Thyroid gland (tissue), 4 donors: ENCODE measurements around the gene KPNA1. TPM values are rescaled to one million over a fixed set of nuclear protein-coding genes. Genes with fewer than 3 reads are reported as not detected.
"Not testable (repeated sequence)": the region's sequence is repeated elsewhere in the genome, so short reads cannot be mapped to it uniquely, and the experiment has no call there.

ENCODE experiments used
- DNase-seq, 2 donors: peaks; one replicate each; pipeline ENCODE4 v3.0.0-alpha.2; 2019
- H3K27ac ChIP-seq, 3 donors: fragments of 200-600 bp; sonication (generic); 1 replicate in 2 of 3; 2 replicates in 1 of 3; pipeline ENCODE4 v1.5.1; 2016 to 2019; ENCODE audit warnings: mild to moderate bottlenecking in 1 of 3, moderate library complexity in 1 of 3
- H3K27me3 ChIP-seq: fragments of 200-600 bp; sonication (generic); one replicate; pipeline ENCODE4 v1.5.1; 2019
- H3K36me3 ChIP-seq, 2 donors: fragments of 200-600 bp; sonication (generic); one replicate each; pipeline ENCODE4 v1.5.1; 2016 to 2019
- H3K4me1 ChIP-seq, 2 donors: fragments of 200-600 bp; sonication (generic); one replicate each; pipeline ENCODE4 v1.5.1; 2017 to 2019
- H3K4me3 ChIP-seq, 3 donors: fragments of 200-600 bp; sonication (generic); replicated peaks in 1 of 3; 1 replicate in 2 of 3; 2 replicates in 1 of 3; pipeline ENCODE4 v1.5.1; 2016; ENCODE audit warnings: mild to moderate bottlenecking in 1 of 3
- H3K9me3 ChIP-seq: fragments of 200-600 bp; sonication (generic); one replicate; pipeline ENCODE4 v1.5.1; 2017
- POLR2A ChIP-seq, 2 donors: fragments of 450-650 bp; IDR thresholded peaks; one replicate each; pipeline ENCODE4 v1.6.1; 2017; ENCODE audit warnings: antibody characterized with exemption in 2 of 2, mild to moderate bottlenecking in 2 of 2, moderate library complexity in 1 of 2
- WGBS, 2 donors: methylation state at CpG; one replicate each; pipeline ENCODE4 v1.1.5; 2017; 5-methylcytosine and 5-hydroxymethylcytosine counted together
- intact Hi-C: fragments of 100-400 bp; cut with DNase I; formaldehyde crosslinking; loops from one replicate; pipeline ENCODE4 v1.15.1; 2023
- total RNA-seq, 4 donors: library from RNA; depleted of rRNA; stranded (reverse); fragments of >200 nt; gene quantifications; one replicate each; pipeline ENCODE4 v1.2.3, GENCODE V29; 2016
- TF ChIP-seq, protein P1 (sequence below), 6 experiments: fragments of 200-600 bp in 3 of 6; fragments of 450-650 bp in 3 of 6; sonication (generic) in 3 of 6; IDR thresholded peaks; one replicate each; pipeline ENCODE4 v1.5.1; 2016 to 2019; ENCODE audit warnings: antibody characterized with exemption in 6 of 6, mild to moderate bottlenecking in 2 of 6, inconsistent platforms in 1 of 6, moderate library complexity in 1 of 6

The KPNA1 gene
- total RNA-seq, 4 donors from 2014 or later = 33.8 to 61.8 (median 40.9) TPM

DNA sequence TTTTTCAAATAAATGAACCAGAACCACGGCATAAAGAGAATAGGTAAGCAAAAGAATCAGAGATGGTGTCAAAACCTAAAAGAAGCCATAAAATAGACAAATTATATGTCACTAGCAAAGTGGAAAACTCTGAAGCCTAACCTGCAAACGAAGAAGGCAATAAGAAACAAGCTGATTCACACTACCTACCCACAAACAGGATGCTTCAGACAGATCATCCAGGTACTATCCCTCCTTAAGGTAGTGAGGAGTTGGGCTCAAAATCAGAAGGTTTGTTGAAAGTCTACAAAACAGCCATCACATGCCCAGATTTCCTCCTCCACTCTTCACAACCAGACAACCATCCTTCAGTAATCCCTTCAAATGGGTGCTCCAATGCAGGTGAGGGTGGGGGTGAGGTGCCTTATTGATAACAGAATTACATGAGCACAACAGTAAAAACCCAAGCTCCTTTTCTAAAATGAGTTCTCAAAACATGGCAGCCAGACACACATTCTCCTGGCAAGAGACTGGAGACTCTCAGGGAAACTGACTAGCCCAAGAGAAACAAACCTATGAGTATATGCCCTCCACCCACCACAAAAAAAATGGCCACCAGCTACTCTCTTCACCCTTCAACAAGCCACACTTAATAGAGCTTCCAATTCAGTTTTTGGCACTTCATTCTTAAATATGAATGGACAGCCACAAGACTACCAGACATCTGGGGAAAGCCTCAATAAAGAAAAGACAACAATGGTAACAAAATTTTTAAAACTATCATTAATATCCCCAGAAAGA lies 6.4 kb downstream of the KPNA1 start:
- peaks cover 4 to 19% of the 10 kb centered on the region in 2 donors for H3K4me1 ChIP-seq
- 86 to 87% methylated on average over 2 of the region's 2 CpGs for WGBS, 2 donors

DNA sequence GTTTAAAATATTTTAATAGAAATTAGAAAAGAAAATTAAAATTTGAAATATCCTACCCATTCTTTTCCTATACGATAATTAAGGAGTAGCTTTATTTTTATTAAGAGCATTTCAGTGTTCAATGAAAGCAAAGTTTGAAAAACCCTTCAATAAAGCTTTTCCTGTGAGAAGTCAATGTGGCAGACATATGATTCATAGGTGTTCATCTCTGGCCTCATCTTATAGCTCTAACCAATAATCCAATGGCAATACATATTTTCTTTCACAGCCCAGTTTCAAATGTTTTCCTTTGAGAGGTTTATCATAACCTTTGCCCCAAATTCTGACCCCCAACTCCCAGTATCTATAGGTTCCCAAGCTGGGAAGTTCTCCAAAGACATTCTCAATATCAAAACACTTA lies 8.3 kb downstream of the KPNA1 start:
- no peaks in the 10 kb centered on the region for H3K36me3 ChIP-seq
- H3K27me3 ChIP-seq = no peaks in the 10 kb centered on the region
- peaks cover 0 to 7% of the 10 kb centered on the region in 2 donors for H3K4me1 ChIP-seq
- H3K9me3 ChIP-seq = no peaks in the 10 kb centered on the region
- 95% methylated on average over 1 of the region's 1 CpG for WGBS, 2 donors
- no peak overlapping the region for H3K4me3 ChIP-seq
- H3K27ac ChIP-seq = no peak overlapping the region
- intact Hi-C loops = no loop called here
- no peak for DNase-seq
- TF ChIP-seq POLR2A (IDR thresholded peaks at IDR 0.05) = no peak
- TF ChIP-seq, protein P1, sequence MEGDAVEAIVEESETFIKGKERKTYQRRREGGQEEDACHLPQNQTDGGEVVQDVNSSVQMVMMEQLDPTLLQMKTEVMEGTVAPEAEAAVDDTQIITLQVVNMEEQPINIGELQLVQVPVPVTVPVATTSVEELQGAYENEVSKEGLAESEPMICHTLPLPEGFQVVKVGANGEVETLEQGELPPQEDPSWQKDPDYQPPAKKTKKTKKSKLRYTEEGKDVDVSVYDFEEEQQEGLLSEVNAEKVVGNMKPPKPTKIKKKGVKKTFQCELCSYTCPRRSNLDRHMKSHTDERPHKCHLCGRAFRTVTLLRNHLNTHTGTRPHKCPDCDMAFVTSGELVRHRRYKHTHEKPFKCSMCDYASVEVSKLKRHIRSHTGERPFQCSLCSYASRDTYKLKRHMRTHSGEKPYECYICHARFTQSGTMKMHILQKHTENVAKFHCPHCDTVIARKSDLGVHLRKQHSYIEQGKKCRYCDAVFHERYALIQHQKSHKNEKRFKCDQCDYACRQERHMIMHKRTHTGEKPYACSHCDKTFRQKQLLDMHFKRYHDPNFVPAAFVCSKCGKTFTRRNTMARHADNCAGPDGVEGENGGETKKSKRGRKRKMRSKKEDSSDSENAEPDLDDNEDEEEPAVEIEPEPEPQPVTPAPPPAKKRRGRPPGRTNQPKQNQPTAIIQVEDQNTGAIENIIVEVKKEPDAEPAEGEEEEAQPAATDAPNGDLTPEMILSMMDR (IDR thresholded peaks at IDR 0.05) = no peak

More for the DNA sequence above, 6.4 kb downstream of the KPNA1 start:
- DNase-seq = no peak
- no peaks in the 10 kb centered on the region for H3K36me3 ChIP-seq
- TF ChIP-seq POLR2A (IDR thresholded peaks at IDR 0.05) = no peak
- TF ChIP-seq, protein P1 (IDR thresholded peaks at IDR 0.05) = no peak
- no peak overlapping the region for H3K4me3 ChIP-seq
- H3K9me3 ChIP-seq = no peaks in the 10 kb centered on the region
- intact Hi-C loops = no loop called here
- H3K27me3 ChIP-seq = no peaks in the 10 kb centered on the region
- H3K27ac ChIP-seq = no peak overlapping the region

DNA sequence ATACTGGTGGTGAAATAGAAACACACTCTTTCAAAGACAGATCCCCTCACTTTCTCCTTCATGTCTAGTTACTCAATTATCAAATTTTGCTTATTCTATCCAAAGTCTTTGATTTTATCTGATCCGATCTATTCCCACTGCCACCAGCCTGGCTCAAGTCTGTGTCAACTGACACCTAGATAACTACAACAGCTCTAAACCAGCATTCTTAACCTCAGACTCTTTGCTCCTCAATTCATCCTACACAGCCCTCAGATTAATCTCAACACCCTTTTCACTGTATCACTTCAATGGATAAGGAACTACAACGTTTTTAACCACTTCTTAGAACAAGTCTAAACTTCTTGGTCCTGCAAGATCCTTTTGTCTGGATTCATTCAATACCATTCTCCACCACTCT lies 9.1 kb downstream of the KPNA1 start:
- Histone ChIP-seq H3K4me3 (no peak overlapping the region), H3K27ac (no peak overlapping the region), H3K9me3 (no peaks in the 10 kb centered on the region), H3K27me3 (no peaks in the 10 kb centered on the region), H3K36me3 (no peaks in the 10 kb centered on the region), H3K4me1 (peaks cover 0 to 5% of the 10 kb centered on the region in 2 donors)
- TF ChIP-seq, protein P1 (IDR thresholded peaks at IDR 0.05) = no peak
- no peak for TF ChIP-seq POLR2A (IDR thresholded peaks at IDR 0.05)
- intact Hi-C loops = no loop called here
- no peak for DNase-seq
- 64 to 67% methylated on average over 2 of the region's 2 CpGs for WGBS, 2 donors

DNA sequence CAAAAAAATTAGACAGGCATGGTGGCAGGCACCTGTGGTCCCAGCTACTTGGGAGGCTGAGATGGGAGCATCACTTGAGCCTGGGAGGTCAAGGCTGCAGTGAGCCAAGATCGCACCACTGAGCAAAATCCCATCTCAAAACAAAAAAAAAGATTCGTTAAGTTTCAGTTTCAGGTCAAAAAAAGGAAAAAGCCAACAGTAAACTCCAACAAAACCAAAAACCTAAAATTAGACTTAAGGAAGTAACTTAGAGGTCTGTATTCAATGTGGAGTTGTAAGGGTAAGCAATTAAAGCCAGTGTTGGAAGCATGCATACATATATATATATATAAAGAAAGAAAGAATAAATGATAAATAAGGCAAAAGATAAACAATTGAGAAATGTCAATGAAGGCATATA lies 11.8 kb downstream of the KPNA1 start:
- Histone ChIP-seq H3K27ac (no peak overlapping the region), H3K9me3 (no peaks in the 10 kb centered on the region), H3K4me3 (no peak overlapping the region), H3K4me1 (peaks cover 0 to 5% of the 10 kb centered on the region in 2 donors), H3K36me3 (no peaks in the 10 kb centered on the region), H3K27me3 (no peaks in the 10 kb centered on the region)
- WGBS, 2 donors = 85 to 88% methylated on average over 2 of the region's 2 CpGs
- intact Hi-C loops = no loop called here
- TF ChIP-seq POLR2A (IDR thresholded peaks at IDR 0.05) = no peak
- TF ChIP-seq, protein P1 (IDR thresholded peaks at IDR 0.05) = no peak
- no peak for DNase-seq

DNA sequence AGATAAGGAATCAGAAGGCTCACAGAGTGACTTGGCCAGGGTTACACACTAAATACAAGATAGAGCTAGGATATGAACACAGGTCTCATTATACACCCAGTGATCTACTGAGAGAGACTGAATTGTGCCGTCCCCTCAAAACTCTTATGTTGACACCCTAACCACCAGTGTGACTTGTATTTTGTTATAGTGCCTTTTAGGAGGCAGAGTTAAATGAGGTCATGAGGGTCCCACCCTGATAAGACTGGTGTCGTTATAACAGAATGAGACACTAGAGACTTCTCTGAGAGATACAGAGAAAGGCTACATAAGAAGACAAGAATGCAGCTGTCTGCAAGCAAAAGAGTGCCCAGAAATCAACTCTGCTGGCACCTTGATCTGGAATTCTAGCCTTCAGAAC lies 12.6 kb downstream of the KPNA1 start:
- intact Hi-C loops = no loop called here
- no peaks in the 10 kb centered on the region for H3K36me3 ChIP-seq
- no peak overlapping the region for H3K27ac ChIP-seq
- H3K9me3 ChIP-seq = no peaks in the 10 kb centered on the region
- no peak overlapping the region for H3K4me3 ChIP-seq
- no peak for DNase-seq
- peaks cover 0 to 5% of the 10 kb centered on the region in 2 donors for H3K4me1 ChIP-seq
- TF ChIP-seq, protein P1 (IDR thresholded peaks at IDR 0.05) = no peak
- no peak for TF ChIP-seq POLR2A (IDR thresholded peaks at IDR 0.05)
- H3K27me3 ChIP-seq = no peaks in the 10 kb centered on the region
- WGBS, 2 donors = 59 to 82% methylated on average over 2 of the region's 2 CpGs

DNA sequence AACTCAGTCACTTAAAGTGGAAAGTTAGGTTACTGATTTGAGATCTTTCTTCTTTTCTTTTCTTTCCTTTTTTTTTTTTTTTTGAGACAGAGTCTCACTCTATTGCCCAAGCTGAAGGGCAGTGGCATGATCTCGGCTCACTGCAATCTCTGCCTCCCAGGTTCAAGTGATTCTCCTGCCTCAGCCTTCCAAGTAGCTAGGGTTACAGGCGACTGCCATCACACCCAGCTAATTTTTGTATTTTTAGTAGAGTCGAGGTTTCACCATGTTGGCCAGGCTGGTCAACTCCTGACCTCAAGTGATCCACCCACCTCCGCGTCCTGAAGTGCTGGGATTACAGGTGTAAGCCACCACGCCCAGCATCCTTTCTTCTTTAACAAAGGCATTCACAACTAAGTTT lies 13.8 kb downstream of the KPNA1 start:
- peak; percentile 10 to 14 for DNase-seq
- H3K4me1 ChIP-seq, H3K36me3 ChIP-seq, H3K4me3 ChIP-seq, H3K27ac ChIP-seq, intact Hi-C loops, H3K9me3 ChIP-seq, H3K27me3 ChIP-seq: not testable (repeated sequence)
- WGBS, 2 donors = 66 to 79% methylated on average over 6 of the region's 6 CpGs
